H1 (cell line): ENCODE results near the gene DNM2.

Source experiments
- ASH2L ChIP-seq: fragments of 200-600, 300-600 bp; sonication (generic); IDR thresholded peaks from one replicate; pipeline ENCODE4 v1.7.1; 2017; ENCODE audit warnings: low read length
- CTCF ChIP-seq, 3 experiments: IDR thresholded peaks; 1 replicate in 2 of 3; 2 replicates in 1 of 3; pipeline versions ENCODE4 v1.5.1 to v1.6.1; 2011; ENCODE audit warnings: low read length in 3 of 3, mild to moderate bottlenecking in 3 of 3, inconsistent platforms in 2 of 3, low read depth in 1 of 3, moderate library complexity in 1 of 3; ENCODE audit not compliant: insufficient read depth in 1 of 3; ENCODE audit errors: control extremely low read depth in 1 of 3
- POLR2A ChIP-seq, 2 experiments: IDR thresholded peaks; 1 replicate in 1 of 2; 2 replicates in 1 of 2; pipeline ENCODE4 v1.6.1; 2011; ENCODE audit warnings: low read depth in 2 of 2, low read length in 2 of 2, mild to moderate bottlenecking in 2 of 2; ENCODE audit errors: control extremely low read depth in 1 of 2
- POLR2AphosphoS5 ChIP-seq: IDR thresholded peaks from 2 replicates; pipeline ENCODE4 v1.6.1; 2011; ENCODE audit warnings: low read depth, low read length
- SIN3A ChIP-seq, 2 experiments: IDR thresholded peaks in 1 of 2; conservative IDR thresholded peaks in 1 of 2; 2 replicates each; pipeline ENCODE4 v1.6.1; 2011 to 2012; ENCODE audit warnings: low read length in 2 of 2, improper control_type of control experiment in 1 of 2, low read depth in 1 of 2, mild to moderate bottlenecking in 1 of 2
- SIX5 ChIP-seq: IDR thresholded peaks from 2 replicates; pipeline ENCODE4 v1.6.1; 2011; ENCODE audit warnings: mild to moderate bottlenecking, low read depth, low read length
- TAF1 ChIP-seq: IDR thresholded peaks from 2 replicates; pipeline ENCODE4 v1.6.1; 2011; ENCODE audit warnings: mild to moderate bottlenecking, low read depth, low read length

- TF ChIP-seq POLR2AphosphoS5 (peak; percentile 71; the same call in 1 of the 2 replicates), CTCF (IDR thresholded peaks at IDR 0.05; ENCODE audit: control extremely low read depth in 1 of 3, insufficient read depth in 1 of 3, low read depth in 1 of 3, low read length in 3 of 3) (no peak), ASH2L (no peak), TAF1 (no peak), POLR2A (IDR thresholded peaks at IDR 0.05; ENCODE audit: control extremely low read depth in 1 of 2, low read depth in 2 of 2, low read length in 2 of 2) (no peak; a peak in 1 of 3 replicates), SIX5 (no peak), SIN3A (conservative IDR thresholded peaks at IDR 0.05 in 1 of 2, IDR thresholded peaks at IDR 0.05 in 1 of 2; ENCODE audit: low read depth in 1 of 2, low read length in 2 of 2) (no peak)
Observed at GRCh38 chr19:10677751-10678150, 40.1 kb upstream of the DNM2 start.
